GM23248 (cell line): Measurements from ENCODE around the gene ERICH6.

ENCODE experiments used
- EZH2 ChIP-seq: fragments of 200-600 bp; sonication (generic); IDR thresholded peaks from 2 replicates; pipeline ENCODE4 v1.6.1; 2018; ENCODE audit warnings: antibody characterized with exemption, mild to moderate bottlenecking; ENCODE audit not compliant: insufficient read depth, poor library complexity, severe bottlenecking
- EZH2phosphoT487 ChIP-seq: fragments of 200-600 bp; sonication (generic); IDR thresholded peaks from 2 replicates; pipeline ENCODE4 v1.6.1; 2018; ENCODE audit warnings: antibody characterized with exemption, moderate library complexity, mild to moderate bottlenecking, low read depth; ENCODE audit not compliant: insufficient read depth

DNA sequence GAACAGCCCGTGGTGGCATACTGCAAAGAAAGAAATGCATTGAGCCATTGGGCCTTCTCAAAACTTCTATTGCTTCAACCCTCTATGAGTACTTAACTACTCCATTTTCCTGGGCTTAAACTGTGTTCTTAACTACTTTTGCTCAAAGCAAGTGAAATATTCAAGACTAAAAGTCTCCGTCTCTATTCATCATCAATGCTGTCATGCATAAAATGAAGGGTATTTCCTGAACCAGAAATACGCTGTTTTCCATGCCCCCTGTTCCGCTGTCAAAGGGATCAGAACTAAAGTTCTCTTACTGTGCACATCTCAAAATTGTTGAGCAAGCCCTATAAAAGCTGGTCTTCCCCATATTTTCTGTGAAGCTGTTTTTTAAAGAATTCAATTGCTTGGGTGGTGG is 39.0 kb upstream of the ERICH6 start:
- no peak for TF ChIP-seq EZH2
- no peak for TF ChIP-seq EZH2phosphoT487
